Stomach (tissue), 4 donors: Measurements from ENCODE around the gene NSD1.

Experiments used
- CTCF ChIP-seq, 7 experiments: fragments of 450-650 bp in 4 of 7; fragments of 200-600 bp in 3 of 7; sonication (generic) in 3 of 7; IDR thresholded peaks; one replicate each; pipeline ENCODE4 v1.5.1; 2016 to 2019; ENCODE audit warnings: antibody characterized with exemption in 7 of 7, control low read depth in 2 of 7, mild to moderate bottlenecking in 1 of 7
- EP300 ChIP-seq: sonication (generic); formaldehyde crosslinking; IDR thresholded peaks from one replicate; pipeline ENCODE4 v1.6.1; 2017; ENCODE audit warnings: antibody characterized with exemption
- POLR2A ChIP-seq, 4 donors: fragments of 450-650 bp; IDR thresholded peaks; one replicate each; pipeline ENCODE4 v1.6.1; 2016; ENCODE audit warnings: antibody characterized with exemption in 4 of 4, control low read depth in 2 of 4, mild to moderate bottlenecking in 1 of 4, moderate library complexity in 1 of 4
- POLR2AphosphoS5 ChIP-seq, 3 donors: sonication (generic); formaldehyde crosslinking; IDR thresholded peaks; one replicate each; pipeline ENCODE4 v1.6.1; 2016; ENCODE audit warnings: antibody characterized with exemption in 3 of 3

GRCh38 chr5:177128551-177128981 lies 5.0 kb upstream of the NSD1 start:
- TF ChIP-seq POLR2A (IDR thresholded peaks at IDR 0.05): no peak
- TF ChIP-seq EP300: no peak
- no peak for TF ChIP-seq CTCF (IDR thresholded peaks at IDR 0.05)
- no peak for TF ChIP-seq POLR2AphosphoS5 (IDR thresholded peaks at IDR 0.05)
